Fibroblast of skin of abdomen (primary cell): ENCODE measurements around the gene PFAS.

Source experiments
- DNase-seq: peaks from one replicate; pipeline ENCODE4 v3.0.0-alpha.2; 2013

Gene PFAS

DNA sequence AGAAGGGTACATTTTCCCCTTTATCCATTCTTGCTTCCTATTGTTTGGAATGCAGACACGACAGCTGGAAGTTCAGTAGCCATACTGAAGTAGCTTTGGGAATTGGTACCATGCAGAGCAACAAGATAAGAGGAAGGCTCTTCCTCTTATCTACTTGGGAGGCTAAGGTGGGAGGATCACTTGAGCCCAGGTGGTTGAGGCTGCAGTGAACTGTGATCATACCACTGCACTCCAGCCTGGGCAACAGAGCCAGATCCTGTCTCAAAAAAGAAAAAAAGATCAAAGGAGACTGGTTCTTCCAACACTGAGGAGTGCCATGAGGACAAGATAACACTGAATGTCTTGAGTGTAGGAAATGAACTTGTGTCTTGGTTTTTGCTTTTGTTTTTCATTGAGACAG is 23.3 kb downstream of the PFAS start:
- no peak for DNase-seq

DNA sequence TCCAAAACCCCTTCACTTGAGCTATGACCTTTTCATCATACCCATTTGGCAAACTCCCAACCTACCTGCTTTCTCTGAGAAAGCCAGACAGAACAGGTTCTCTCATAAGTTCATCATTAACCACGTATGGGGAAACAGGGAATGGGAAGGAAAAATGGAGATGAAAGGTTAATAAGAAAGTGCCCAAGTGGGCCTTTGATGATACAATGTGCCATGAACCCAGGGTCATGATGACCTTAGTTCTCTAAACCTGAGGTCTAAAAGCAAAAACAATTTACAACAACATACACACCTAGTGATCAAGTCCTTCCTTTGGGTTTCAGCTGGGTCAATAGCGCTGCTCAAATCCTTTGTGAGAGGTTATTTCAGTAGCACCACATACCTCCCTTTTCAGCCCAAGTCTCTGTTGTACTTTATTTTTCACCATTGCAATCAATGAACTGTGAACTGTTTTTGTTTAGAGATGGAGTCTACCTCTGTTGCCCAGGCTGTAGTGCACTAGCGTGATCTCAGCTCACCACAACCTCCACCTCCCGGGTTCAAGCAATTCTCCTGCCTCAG is 24.9 kb downstream of the PFAS start:
- no peak for DNase-seq

- DNase-seq: no peak
Measured at GRCh38 chr17:8274816-8275215, 25.7 kb downstream of the PFAS start.

DNA sequence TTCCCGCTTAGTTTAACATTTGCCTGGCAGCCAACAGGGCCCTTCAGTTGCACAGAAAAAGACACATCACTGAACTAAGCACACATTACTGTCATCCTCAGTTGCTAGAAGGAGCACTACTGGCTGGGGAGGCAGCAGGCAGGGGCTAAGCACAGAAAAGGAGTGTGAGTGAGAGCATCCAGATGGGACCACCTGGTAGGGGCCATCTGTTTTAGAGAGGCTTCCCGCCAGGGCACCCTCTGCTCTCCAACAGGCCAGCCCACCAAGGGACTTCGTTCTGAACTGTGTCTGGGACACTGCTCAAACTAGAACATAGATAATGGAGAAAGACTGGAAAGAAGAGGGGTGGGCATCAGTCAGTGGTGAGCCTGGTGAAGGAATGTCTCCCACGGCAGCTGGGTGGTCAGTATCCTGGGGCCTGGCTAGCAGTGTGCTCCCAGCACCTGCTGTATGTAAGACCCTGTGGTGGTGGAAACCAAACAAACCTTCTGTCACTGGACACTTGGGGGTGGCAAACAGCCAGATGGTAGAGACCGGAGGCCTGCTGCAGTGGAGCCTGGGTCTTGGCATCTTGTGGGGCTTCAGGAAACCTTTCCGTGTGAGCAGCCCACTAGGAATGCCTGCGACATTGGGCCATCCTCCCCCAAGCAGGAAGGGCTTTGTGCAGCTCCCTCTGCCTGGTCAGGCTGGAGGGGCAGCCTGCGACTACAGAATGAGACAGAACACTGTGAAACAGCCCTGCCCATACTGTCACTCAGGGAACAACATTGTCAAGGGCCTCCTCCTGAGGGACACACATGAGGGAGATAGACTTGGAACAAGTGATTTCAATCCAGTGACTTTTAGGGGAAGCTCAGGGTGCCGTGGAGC is 26.6 kb downstream of the PFAS start:
- DNase-seq: no peak

DNA sequence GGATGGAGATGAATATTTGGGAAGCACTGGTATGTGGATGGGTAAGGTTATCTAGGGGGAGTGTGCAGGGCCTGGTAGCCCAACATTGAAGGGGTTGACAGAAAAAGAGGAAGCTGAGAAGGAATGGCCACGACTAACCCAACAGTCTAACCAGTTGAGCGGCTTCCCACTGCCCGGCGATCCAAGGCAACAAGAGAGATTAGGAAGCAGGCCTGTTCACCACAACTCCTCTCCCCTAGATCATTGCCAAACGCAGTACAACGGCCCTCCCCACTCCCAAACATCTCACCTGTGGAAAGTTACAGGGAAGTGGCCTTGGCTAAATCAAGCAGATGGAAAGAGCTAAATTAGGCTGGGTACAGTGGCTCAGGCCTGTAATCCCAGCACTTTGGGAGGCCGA is 28.2 kb downstream of the PFAS start:
- no peak for DNase-seq

- DNase-seq: no peak
Measured at GRCh38 chr17:8282345-8282744, 33.3 kb downstream of the PFAS start.

DNA sequence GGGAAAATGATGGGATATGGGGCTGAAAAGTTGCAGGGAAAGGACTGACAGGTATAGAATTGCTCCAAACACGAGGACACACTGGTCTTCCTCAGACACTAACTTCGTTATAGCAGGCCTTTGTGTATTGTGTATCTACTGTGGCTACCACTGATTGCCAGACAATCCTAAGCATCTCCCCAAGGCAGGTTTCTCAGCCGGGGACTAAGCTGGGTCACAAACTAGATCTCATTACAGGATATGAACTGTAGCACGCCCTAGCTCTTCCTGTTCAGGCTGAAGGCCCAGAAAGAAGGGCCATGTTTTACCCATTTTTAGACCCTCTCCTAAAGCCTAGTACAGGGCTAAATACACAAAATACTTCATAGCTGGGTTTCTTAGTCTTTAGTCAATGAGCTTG is 34.3 kb downstream of the PFAS start:
- no peak for DNase-seq

GRCh38 chr17:8284126-8284525 is 35.0 kb downstream of the PFAS start:
- DNase-seq: no peak

- DNase-seq: no peak
Measured at GRCh38 chr17:8285270-8286181, 36.4 kb downstream of the PFAS start.

DNA sequence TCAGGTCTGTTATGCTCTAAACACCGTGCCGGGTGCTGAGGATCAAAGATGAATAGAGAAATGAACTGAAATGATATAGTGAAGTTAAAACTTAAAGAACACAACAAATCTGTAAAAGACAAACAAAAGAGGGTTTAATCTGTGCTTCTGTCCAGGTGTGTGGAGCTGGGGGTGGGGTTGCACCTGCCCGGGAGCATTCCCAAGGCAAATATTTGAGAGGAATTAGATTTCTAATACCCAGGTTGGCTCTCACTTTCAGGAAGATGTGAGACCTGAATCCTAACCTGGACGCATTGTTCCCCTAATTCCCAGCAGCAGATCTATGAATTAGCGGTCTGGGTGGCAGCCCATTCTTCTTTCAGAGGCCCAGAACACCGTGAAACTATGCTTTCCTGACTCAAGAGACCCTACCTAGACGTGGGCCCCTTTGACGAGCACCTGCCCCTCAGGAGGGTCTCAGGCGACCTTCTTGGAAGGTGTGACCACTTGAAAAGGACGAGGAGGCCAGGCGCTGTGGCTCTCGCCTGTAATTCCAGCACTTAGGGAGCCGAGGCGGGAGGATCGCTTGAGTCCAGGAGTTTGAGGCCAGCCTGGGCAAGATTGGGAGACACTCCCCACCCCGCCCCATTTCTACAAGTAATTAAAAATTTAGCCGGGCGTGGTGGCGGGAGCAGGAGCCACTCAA is 38.7 kb downstream of the PFAS start:
- DNase-seq: no peak

- peak; percentile 78 for DNase-seq
Measured at GRCh38 chr17:8288336-8289102, 39.4 kb downstream of the PFAS start, which contains the start of gene RANGRF. Gene RANGRF, plus strand, starts transcription at chr17:8288670. Its CDS starts 119 bp downstream, at chr17:8288789.

- no peak for DNase-seq
Measured at GRCh38 chr17:8289103-8289397, 40.0 kb downstream of the PFAS start.

DNA sequence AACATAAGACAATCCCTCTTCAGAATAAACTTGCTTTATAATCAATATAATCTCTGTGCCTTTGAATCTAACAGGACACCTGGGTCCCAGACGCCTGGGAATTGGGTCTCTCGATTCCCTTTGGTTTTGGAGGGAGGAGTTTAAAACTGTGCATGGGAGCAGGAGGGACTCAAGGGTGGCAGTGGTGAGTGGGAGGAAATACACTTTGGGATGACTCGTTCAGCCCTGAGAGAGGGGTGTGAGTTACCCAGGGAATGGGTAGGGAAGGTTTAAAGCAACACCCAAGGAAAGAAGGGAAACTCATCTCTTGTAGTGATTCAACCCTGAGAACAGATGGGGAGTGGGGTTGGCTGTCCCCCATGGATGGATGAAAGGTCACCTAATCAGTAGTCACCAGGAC is 41.0 kb downstream of the PFAS start:
- DNase-seq: no peak

GRCh38 chr17:8292639-8293395 is 43.7 kb downstream of the PFAS start:
- DNase-seq: no peak

DNA sequence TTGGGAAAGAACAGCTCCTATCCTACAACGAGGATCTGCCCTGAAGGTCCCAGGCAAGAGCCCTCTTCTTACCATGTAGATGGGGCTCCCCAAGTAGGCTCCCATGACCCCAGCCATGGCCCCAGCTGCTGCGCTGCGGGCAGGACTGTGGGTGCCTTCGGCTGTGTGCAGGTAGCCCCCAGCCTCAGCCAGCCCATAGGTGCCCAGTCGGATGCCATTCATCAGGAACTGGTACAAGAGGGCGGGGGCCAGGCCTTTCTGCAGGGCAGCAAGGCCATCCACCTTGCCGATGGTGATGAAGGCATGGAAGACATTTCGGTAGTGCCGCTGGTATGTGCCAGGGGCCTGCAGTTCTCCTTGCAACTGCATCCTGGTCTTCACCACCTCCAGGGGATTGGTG is 45.3 kb downstream of the PFAS start:
- DNase-seq: no peak

DNA sequence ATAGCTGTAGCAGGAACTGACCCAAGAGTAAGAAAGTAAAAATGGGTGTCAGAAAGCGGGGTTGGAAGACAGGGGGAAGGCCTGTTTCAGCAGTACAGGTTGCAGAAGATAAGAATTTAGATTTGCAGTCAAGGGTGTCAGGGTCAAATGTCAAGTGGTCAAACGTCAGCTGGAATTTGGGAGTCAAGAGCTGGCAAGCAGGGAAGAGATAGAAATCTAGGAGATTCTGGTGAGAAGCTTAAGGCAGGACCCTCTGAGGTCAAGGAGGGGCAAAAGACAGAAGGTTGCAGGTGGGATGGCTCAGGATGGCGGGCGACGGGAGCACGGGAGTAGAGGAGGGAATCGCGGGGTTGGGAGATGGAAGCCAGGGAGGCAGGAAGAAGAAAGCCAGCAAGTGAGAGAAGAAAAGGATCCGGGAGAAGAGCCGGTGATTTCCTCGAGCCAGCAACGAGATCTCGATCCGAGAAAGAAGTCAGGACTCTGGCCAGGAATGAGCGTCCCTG is 45.8 kb downstream of the PFAS start:
- DNase-seq: no peak

- no peak for DNase-seq
Measured at GRCh38 chr17:8300226-8300625, 51.1 kb downstream of the PFAS start.

DNA sequence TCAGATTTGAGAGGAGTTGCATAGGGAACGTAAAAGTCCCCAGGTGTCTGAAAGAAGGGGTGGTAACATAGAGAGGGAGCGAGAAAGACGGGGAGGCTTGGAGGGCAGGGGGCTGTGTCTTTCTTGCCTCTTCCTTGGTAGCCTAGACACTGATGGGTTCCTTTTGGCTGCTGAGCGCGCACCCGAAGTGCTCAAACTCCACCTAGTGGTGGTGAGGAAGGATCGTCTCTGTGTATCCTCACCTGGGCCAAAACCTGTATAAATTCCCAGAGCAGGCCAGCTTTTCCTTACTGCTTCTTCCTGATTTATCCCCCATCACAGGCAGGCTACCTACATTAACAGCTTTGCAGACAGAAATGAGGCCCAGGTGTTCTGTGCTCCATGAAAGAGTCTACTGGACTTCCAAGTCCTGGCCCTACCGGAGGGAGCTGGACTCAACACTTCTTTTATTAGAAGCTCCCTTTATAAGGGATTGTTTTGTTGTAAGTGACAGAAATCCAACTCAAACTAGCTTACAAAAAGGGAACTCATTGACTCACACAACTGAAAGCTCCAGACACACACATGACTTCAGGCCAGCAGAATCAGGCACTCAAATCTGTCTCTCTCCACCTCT is 51.6 kb downstream of the PFAS start:
- DNase-seq: peak; percentile 65

DNA sequence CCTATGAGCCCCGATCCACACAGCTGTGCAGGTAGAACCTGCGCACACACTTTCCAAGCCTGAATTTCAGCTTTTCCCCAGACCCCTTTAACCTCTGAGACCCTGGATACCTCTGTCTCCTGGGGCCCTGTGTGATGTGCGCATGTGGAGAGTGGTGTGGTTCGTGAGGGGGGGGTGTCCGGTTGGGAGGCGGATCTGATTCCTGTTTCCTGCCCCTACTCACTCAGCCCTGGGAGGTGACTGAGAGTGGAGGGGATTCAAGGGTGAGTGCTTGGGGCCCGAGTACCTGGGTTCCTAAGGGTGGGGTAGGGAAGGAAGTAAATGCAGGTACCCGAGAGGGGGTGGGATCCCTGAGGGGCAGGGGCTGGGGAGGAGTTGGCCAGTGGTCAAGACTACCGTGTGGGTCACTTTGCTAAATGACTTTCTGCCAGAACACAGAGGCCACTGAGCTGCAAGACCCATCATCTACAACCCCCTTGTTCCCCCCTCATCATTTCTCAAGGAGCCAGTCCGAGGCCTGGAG is 61.6 kb downstream of the PFAS start:
- no peak for DNase-seq

GRCh38 chr17:8311131-8311790 is 62.2 kb downstream of the PFAS start:
- DNase-seq: no peak
